Measurements from ENCODE around the gene OXSR1.

Gene OXSR1

GRCh38 chr3:38165722-38166387, 518 bp downstream of the OXSR1 start:
- DNase-seq (ENCODE audit: low spot score): no peak

GRCh38 chr3:38167591-38167990, 2.3 kb downstream of the OXSR1 start:
- no peak for DNase-seq (ENCODE audit: low spot score)
- TF ChIP-seq, protein P1, sequence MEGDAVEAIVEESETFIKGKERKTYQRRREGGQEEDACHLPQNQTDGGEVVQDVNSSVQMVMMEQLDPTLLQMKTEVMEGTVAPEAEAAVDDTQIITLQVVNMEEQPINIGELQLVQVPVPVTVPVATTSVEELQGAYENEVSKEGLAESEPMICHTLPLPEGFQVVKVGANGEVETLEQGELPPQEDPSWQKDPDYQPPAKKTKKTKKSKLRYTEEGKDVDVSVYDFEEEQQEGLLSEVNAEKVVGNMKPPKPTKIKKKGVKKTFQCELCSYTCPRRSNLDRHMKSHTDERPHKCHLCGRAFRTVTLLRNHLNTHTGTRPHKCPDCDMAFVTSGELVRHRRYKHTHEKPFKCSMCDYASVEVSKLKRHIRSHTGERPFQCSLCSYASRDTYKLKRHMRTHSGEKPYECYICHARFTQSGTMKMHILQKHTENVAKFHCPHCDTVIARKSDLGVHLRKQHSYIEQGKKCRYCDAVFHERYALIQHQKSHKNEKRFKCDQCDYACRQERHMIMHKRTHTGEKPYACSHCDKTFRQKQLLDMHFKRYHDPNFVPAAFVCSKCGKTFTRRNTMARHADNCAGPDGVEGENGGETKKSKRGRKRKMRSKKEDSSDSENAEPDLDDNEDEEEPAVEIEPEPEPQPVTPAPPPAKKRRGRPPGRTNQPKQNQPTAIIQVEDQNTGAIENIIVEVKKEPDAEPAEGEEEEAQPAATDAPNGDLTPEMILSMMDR (IDR thresholded peaks at IDR 0.05; ENCODE audit: extremely low read depth, missing control alignments): no peak

More at GRCh38 chr3:38165722-38166387, 518 bp downstream of the OXSR1 start:
- TF ChIP-seq, protein P1 (IDR thresholded peaks at IDR 0.05; ENCODE audit: extremely low read depth, missing control alignments): no peak

DNA sequence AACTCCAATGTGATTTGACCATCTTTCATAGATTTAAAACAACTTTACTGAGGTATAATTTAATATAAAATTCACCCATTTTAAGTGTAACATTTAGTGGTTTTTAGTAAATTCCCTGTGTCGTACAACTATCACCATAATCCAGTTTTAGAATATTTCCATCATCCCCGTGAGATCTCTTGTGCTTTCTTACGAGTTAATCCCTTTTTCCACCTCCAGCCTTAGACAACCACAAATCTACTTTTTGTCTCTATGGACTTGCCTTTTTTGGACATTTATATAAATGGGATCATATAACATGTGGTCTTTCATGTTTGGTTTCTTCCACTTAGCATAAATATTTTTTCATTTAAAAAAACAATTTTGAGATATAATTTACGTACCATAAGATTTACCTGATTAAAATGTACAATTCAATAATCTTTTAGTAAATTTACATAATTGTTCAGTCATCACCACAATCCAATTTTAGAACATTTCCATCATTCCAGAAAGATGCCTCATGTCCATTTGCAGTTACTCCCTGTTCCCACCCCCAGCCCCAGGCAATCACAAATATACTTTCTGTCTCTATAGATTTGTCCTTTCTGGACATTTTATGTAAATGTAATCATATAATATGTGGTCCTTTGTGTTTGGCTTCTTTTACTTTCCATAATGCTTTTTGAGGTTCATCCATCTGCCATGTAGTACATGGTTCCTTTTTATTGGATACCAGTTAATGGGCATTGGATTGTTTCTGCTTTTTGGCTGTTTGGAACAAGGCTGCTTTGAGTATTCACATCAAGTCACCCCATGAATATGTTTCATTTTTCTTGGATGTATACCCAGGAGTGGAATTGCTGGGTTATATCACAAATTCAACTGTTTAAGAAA, 3.1 kb downstream of the OXSR1 start:
- no peak for DNase-seq (ENCODE audit: low spot score)
- TF ChIP-seq, protein P1 (IDR thresholded peaks at IDR 0.05; ENCODE audit: extremely low read depth, missing control alignments): no peak

DNA sequence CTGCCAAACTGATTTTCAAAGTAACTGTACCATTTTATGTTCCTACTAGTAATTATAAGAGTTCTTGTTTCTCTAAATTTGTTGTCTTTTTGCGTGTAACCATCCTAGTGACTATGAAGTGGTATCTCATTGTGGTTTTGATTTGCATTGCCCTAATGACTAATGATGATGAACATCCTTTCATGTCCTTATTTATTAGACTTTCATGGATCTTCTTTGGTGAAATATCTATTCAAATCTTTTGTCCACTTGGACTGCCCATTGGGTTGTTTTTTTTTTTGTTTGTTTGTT, 3.6 kb downstream of the OXSR1 start:
- TF ChIP-seq, protein P1 (IDR thresholded peaks at IDR 0.05; ENCODE audit: extremely low read depth, missing control alignments): no peak

DNA sequence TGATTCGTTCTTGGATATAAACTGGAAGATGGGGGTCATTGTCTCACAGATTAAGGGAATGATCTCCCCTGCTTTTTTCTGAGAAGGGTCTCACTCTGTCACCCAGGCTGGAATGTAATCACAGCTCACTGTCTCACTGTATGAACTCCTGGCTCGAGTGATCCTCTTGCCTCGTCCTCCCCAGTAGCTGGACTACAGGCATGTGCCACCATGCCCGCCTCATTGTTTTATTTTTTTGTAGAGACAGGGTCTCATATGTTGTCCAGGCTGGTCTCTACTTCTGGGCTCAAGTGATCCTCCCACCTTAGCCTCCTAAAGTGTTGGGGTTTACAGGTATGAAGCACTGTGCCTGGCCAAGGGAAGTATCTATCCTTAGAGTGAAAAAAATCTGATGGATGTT, 5.4 kb downstream of the OXSR1 start:
- TF ChIP-seq, protein P1 (IDR thresholded peaks at IDR 0.05; ENCODE audit: extremely low read depth, missing control alignments): no peak
- DNase-seq (ENCODE audit: low spot score): no peak

More for the DNA sequence above, 3.6 kb downstream of the OXSR1 start:
- no peak for DNase-seq (ENCODE audit: low spot score)

DNA sequence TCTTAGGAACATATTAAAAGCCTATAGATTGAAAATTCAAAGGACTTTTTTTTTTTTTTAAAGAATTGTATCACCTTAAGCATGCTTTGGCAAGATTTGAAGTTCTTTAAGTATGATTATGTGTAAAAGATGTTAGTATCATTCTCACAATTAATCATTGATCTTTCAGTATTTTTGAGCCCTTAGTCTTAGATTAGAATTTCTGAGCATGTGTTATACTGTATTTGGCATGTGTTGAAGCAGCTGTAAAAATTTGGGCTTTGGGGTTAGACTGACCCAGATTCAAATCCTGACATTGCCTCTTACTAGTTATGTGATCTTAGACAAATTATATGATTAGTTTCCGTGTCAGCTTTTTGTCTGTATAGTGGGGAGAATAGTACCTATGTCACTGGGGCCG, 6.3 kb downstream of the OXSR1 start:
- TF ChIP-seq, protein P1 (IDR thresholded peaks at IDR 0.05; ENCODE audit: extremely low read depth, missing control alignments): no peak
- DNase-seq (ENCODE audit: low spot score): no peak

DNA sequence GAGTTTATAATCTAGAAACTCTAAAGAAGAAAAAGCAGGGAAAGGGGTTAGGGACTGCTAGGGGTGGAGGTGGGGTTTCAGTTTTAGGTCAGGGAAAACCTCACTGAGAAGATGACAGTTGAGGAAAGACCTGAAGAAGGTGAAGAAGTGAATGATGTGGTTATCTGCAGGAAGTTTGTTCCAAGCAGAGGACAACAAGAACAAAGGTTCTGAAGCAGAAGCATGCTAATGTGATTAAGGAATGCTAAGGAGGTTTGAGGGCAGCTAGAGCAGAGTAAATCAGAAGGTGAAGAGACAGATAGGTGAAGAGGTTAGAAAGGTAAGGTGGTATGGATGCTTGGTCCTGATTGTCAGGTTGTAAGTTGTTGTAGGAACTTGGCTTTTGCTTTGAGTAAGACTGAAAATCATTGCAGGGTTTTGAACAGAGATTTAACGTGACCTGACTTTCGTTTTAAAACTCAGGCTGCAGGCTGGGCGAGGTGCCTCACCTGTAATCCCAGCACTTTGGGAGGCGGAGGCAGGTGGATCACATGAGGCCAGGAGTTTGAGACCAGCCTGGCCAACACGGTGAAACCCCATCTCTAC, 8.6 kb downstream of the OXSR1 start:
- DNase-seq (ENCODE audit: low spot score): peak; percentile 38
- TF ChIP-seq, protein P1 (IDR thresholded peaks at IDR 0.05; ENCODE audit: extremely low read depth, missing control alignments): no peak
